Left colon (tissue), 2 donors: Measurements from ENCODE around the gene BRICD5. TPM values are rescaled to one million over a fixed set of nuclear protein-coding genes. Genes with fewer than 3 reads are reported as not detected.

Experiments used
- ATAC-seq: fragments of 200-7000 bp; cut with Tn5 transposase; one replicate; pipeline ENCODE4 v1.9.1; 2020; ENCODE audit warnings: mild to moderate bottlenecking, moderate library complexity
- DNase-seq, 2 donors: peaks; one replicate each; pipeline ENCODE4 v3.0.0-alpha.2; 2020
- intact Hi-C, 2 donors: fragments of 100-400 bp; cut with DNase I in 1 of 2; cut with micrococcal nuclease in 1 of 2; formaldehyde crosslinking; loops; one replicate each; pipeline versions ENCODE4 v1.11.2 to v1.14.0; 2022; cut with DNase I, micrococcal nuclease
- total RNA-seq, 2 donors: library from RNA; stranded (reverse); fragmentation: NEBNext Ultra II Directional; extraction: Animal tissue kit (Norgen Biotek cat#: 25700); gene quantifications; one replicate each; pipeline ENCODE4 v1.2.1, GENCODE V29; 2021
- donor health status: DM: no; HTN: no; CAD: no.
- donor health status: DM: yes; HTN: yes; CAD: no.

Gene BRICD5
- total RNA-seq, 2 donors from 2014 or later: 6.1 to 14.4 TPM

GRCh38 chr16:2190002-2190658, 20.5 kb downstream of the BRICD5 start:
- no peak for ATAC-seq
- intact Hi-C loops: no loop called here
- DNase-seq: no peak

GRCh38 chr16:2189252-2189893, 21.3 kb downstream of the BRICD5 start:
- intact Hi-C loops: no loop called here
- no peak for ATAC-seq
- DNase-seq: no peak

GRCh38 chr16:2188395-2188794, 22.3 kb downstream of the BRICD5 start:
- intact Hi-C loops: no loop called here
- no peak for DNase-seq
- ATAC-seq: no peak

GRCh38 chr16:2187212-2187611, 23.5 kb downstream of the BRICD5 start:
- DNase-seq (no peak), ATAC-seq (peak; percentile 48)
- intact Hi-C loops: no loop called here

- intact Hi-C loops: no loop called here
- DNase-seq (no peak), ATAC-seq (no peak)
These were observed 24.2 kb downstream of the BRICD5 start for GRCh38 chr16:2186505-2186904.

- intact Hi-C loops: no loop called here
- ATAC-seq (no peak), DNase-seq (no peak)
These were observed 24.6 kb downstream of the BRICD5 start for GRCh38 chr16:2186064-2186463.

GRCh38 chr16:2184962-2185361, 25.7 kb downstream of the BRICD5 start:
- intact Hi-C loops: no loop called here
- ATAC-seq (no peak), DNase-seq (no peak)

- DNase-seq (no peak), ATAC-seq (no peak)
- intact Hi-C loops: no loop called here
These were observed 26.3 kb downstream of the BRICD5 start for GRCh38 chr16:2184346-2184745.

- no peak for ATAC-seq
- intact Hi-C loops: no loop called here
These were observed 27.0 kb downstream of the BRICD5 start for GRCh38 chr16:2183671-2184070.

GRCh38 chr16:2181952-2182351, 28.7 kb downstream of the BRICD5 start:
- intact Hi-C loops: no loop called here
- no peak for ATAC-seq
- no peak for DNase-seq

More at GRCh38 chr16:2183671-2184070, 27.0 kb downstream of the BRICD5 start:
- DNase-seq: no peak

- no peak for ATAC-seq
- intact Hi-C loops: no loop called here
- no peak for DNase-seq
These were observed 29.4 kb downstream of the BRICD5 start for GRCh38 chr16:2180962-2181923.

GRCh38 chr16:2180461-2180860, 30.2 kb downstream of the BRICD5 start:
- no peak for ATAC-seq
- DNase-seq: no peak
- intact Hi-C loops: no loop called here

GRCh38 chr16:2179576-2179975, 31.1 kb downstream of the BRICD5 start:
- ATAC-seq (no peak), DNase-seq (no peak)
- intact Hi-C loops: no loop called here

- no peak for ATAC-seq
- intact Hi-C loops: no loop called here
- no peak for DNase-seq
These were observed 31.6 kb downstream of the BRICD5 start for GRCh38 chr16:2179107-2179501.

GRCh38 chr16:2178321-2179106, 32.1 kb downstream of the BRICD5 start:
- intact Hi-C loops: no loop called here
- ATAC-seq: peak; percentile 23
- no peak for DNase-seq

GRCh38 chr16:2177561-2177960, 33.1 kb downstream of the BRICD5 start:
- intact Hi-C loops: no loop called here
- no peak for DNase-seq

GRCh38 chr16:2177101-2177500, 33.6 kb downstream of the BRICD5 start:
- intact Hi-C loops: no loop called here
- ATAC-seq: no peak
- no peak for DNase-seq

More at GRCh38 chr16:2177561-2177960, 33.1 kb downstream of the BRICD5 start:
- ATAC-seq: no peak

- no peak for DNase-seq
- no peak for ATAC-seq
- intact Hi-C loops: no loop called here
These were observed 34.6 kb downstream of the BRICD5 start for GRCh38 chr16:2176047-2176446.

GRCh38 chr16:2175454-2175853, 35.2 kb downstream of the BRICD5 start:
- no peak for ATAC-seq
- no peak for DNase-seq
- intact Hi-C loops: no loop called here
